HG03095 (cell line): ENCODE data around the gene COMP.

Experiments
- ATAC-seq: cut with Tn5 transposase; IDR thresholded peaks from one replicate; pipeline ENCODE4 v1.9.1; 2021; ENCODE audit warnings: moderate library complexity; ENCODE audit not compliant: unreplicated experiment

COMP gene

GRCh38 chr19:18783958-18784785 lies 6.9 kb downstream of the COMP start:
- ATAC-seq, result no peak

- no peak for ATAC-seq
Measured at GRCh38 chr19:18782559-18783225, 8.4 kb downstream of the COMP start.

GRCh38 chr19:18781885-18782527 lies 9.1 kb downstream of the COMP start:
- ATAC-seq, result no peak

GRCh38 chr19:18781047-18781600 lies 10.0 kb downstream of the COMP start:
- no peak for ATAC-seq

- ATAC-seq, result no peak
Measured at GRCh38 chr19:18780631-18781030, 10.5 kb downstream of the COMP start.

GRCh38 chr19:18780081-18780480 lies 11.0 kb downstream of the COMP start:
- ATAC-seq, result no peak

GRCh38 chr19:18778826-18779495 lies 12.1 kb downstream of the COMP start:
- no peak for ATAC-seq

- no peak for ATAC-seq
Measured at GRCh38 chr19:18778076-18778389, 13.1 kb downstream of the COMP start.

GRCh38 chr19:18777301-18778075 lies 13.6 kb downstream of the COMP start:
- no peak for ATAC-seq

GRCh38 chr19:18776736-18777135 lies 14.4 kb downstream of the COMP start:
- no peak for ATAC-seq

- no peak for ATAC-seq
Measured at GRCh38 chr19:18776288-18776594, 14.9 kb downstream of the COMP start.

- no peak for ATAC-seq
Measured at GRCh38 chr19:18775586-18776287, 15.4 kb downstream of the COMP start.

- ATAC-seq, result no peak
Measured at GRCh38 chr19:18774782-18775444, 16.2 kb downstream of the COMP start.

- ATAC-seq, result no peak
Measured at GRCh38 chr19:18774107-18774506, 17.0 kb downstream of the COMP start.

- no peak for ATAC-seq
Measured at GRCh38 chr19:18773682-18774081, 17.4 kb downstream of the COMP start.

- ATAC-seq, result no peak
Measured at GRCh38 chr19:18772620-18773587, 18.2 kb downstream of the COMP start.

GRCh38 chr19:18771328-18772242 lies 19.5 kb downstream of the COMP start:
- ATAC-seq, result no peak
